IMR-90 (cell line): Measurements from ENCODE around the gene NRP1. TPM values are rescaled to one million over a fixed set of nuclear protein-coding genes. Genes with fewer than 3 reads are reported as not detected.

Experiments
- ATAC-seq: fragments of 200-7000 bp; cut with Tn5 transposase; 2 replicates; pipeline ENCODE4 v1.9.1; 2020; ENCODE audit warnings: low read depth, mild to moderate bottlenecking, moderate library complexity
- BruUV-seq: library from RNA; stranded (reverse); fragments of 400-500 nt; replicated peaks from 2 replicates; lab custom pipeline; 2021; lab: Mats Ljungman, UMichigan
- CTCF ChIA-PET: fragments of 300-600 bp; formaldehyde crosslinking; extraction: SDS; loops from one replicate; lab custom pipeline; 2021; ENCODE audit warnings: antibody characterized with exemption; lab: Yijun Ruan, JAX
- POLR2A ChIA-PET: fragments of 300-600 bp; sonication (Branson Sonifier 250); formaldehyde crosslinking; loops from one replicate; lab custom pipeline; 2022; ENCODE audit warnings: antibody characterized with exemption; ENCODE audit not compliant: unreplicated experiment; lab: Charles Lee
- DNase-seq: peaks from one replicate; pipeline ENCODE4 v3.0.0; 2013
- H2AFZ ChIP-seq: replicated peaks from 2 replicates; pipeline ENCODE3; 2013; ENCODE audit warnings: low read length, mild to moderate bottlenecking; ENCODE audit not compliant: poor library complexity
- H2AK5ac ChIP-seq: 2 replicates; pipeline ENCODE4 v1.6.1; 2013; ENCODE audit warnings: low read depth, low read length, inconsistent platforms
- H2AK9ac ChIP-seq: replicated peaks from 2 replicates; pipeline ENCODE3; 2013; ENCODE audit warnings: mild to moderate bottlenecking, low read depth, low read length, moderate library complexity; ENCODE audit not compliant: poor library complexity
- H2BK120ac ChIP-seq: 2 replicates; pipeline ENCODE4 v1.6.1; 2013; ENCODE audit warnings: low read depth, low read length, inconsistent platforms
- H2BK15ac ChIP-seq: 3 replicates; pipeline ENCODE4 v1.6.1; 2013; ENCODE audit warnings: low read depth, low read length, inconsistent platforms
- H2BK20ac ChIP-seq: 2 replicates; pipeline ENCODE4 v1.6.1; 2013; ENCODE audit warnings: low read depth, mild to moderate bottlenecking, inconsistent platforms, low read length, moderate library complexity
- H2BK5ac ChIP-seq: 2 replicates; pipeline ENCODE4 v1.6.1; 2013; ENCODE audit warnings: mild to moderate bottlenecking, low read depth, low read length, inconsistent platforms; ENCODE audit not compliant: poor library complexity, severe bottlenecking
- H3K14ac ChIP-seq: replicated peaks from 2 replicates; pipeline ENCODE4 v1.6.1; 2013; ENCODE audit warnings: low read depth, low read length, inconsistent platforms
- H3K18ac ChIP-seq: 2 replicates; pipeline ENCODE4 v1.6.1; 2013; ENCODE audit warnings: low read depth, low read length, control low read depth
- H3K23ac ChIP-seq: 2 replicates; pipeline ENCODE4 v1.6.1; 2013; ENCODE audit warnings: low read depth, low read length, inconsistent platforms
- H3K27ac ChIP-seq: 2 replicates; pipeline ENCODE4 v1.5.1; 2013; ENCODE audit warnings: mild to moderate bottlenecking, control low read depth, low read length; ENCODE audit not compliant: insufficient read depth
- H3K27me3 ChIP-seq: 2 replicates; pipeline ENCODE4 v1.6.1; 2013; ENCODE audit warnings: low read length; ENCODE audit not compliant: control insufficient read depth, insufficient read depth
- H3K36me3 ChIP-seq: 2 replicates; pipeline ENCODE4 v1.6.1; 2013; ENCODE audit warnings: low read length, mixed read lengths; ENCODE audit not compliant: control insufficient read depth, insufficient read depth
- H3K4ac ChIP-seq: 2 replicates; pipeline ENCODE4 v1.6.1; 2013; ENCODE audit warnings: low read depth, low read length, inconsistent platforms
- H3K4me1 ChIP-seq: 2 replicates; pipeline ENCODE4 v1.6.1; 2013; ENCODE audit warnings: low read length, mixed read lengths; ENCODE audit not compliant: control insufficient read depth, insufficient read depth
- H3K4me2 ChIP-seq: 2 replicates; pipeline ENCODE4 v1.6.1; 2013; ENCODE audit warnings: low read depth, mild to moderate bottlenecking, control low read depth, low read length, moderate library complexity
- H3K4me3 ChIP-seq: 2 replicates; pipeline ENCODE4 v1.5.1; 2013; ENCODE audit warnings: low read depth, mild to moderate bottlenecking, control low read depth, low read length, moderate library complexity; ENCODE audit not compliant: insufficient read depth
- H3K56ac ChIP-seq: 2 replicates; pipeline ENCODE4 v1.6.1; 2013; ENCODE audit warnings: low read length, inconsistent platforms; ENCODE audit not compliant: insufficient read depth; ENCODE audit errors: extremely low read depth
- H3K79me1 ChIP-seq, 2 experiments: 2 replicates each; pipeline ENCODE4 v1.6.1; 2013; ENCODE audit warnings: low read length in 2 of 2, inconsistent platforms in 1 of 2, low read depth in 1 of 2
- H3K9ac ChIP-seq: 2 replicates; pipeline ENCODE4 v1.6.1; 2013; ENCODE audit warnings: low read depth, low read length, control low read depth
- H3K9me1 ChIP-seq: 2 replicates; pipeline ENCODE4 v1.6.1; 2013; ENCODE audit warnings: low read length, inconsistent platforms; ENCODE audit not compliant: insufficient read depth
- H3K9me3 ChIP-seq: 2 replicates; pipeline ENCODE4 v1.6.1; 2013; ENCODE audit warnings: low read length; ENCODE audit not compliant: control insufficient read depth, insufficient read depth
- H4K20me1 ChIP-seq: 2 replicates; pipeline ENCODE4 v1.6.1; 2013; ENCODE audit warnings: low read length, inconsistent platforms; ENCODE audit not compliant: insufficient read depth
- H4K5ac ChIP-seq: 2 replicates; pipeline ENCODE4 v1.6.1; 2013; ENCODE audit warnings: mild to moderate bottlenecking, low read depth, low read length, control low read depth
- H4K8ac ChIP-seq, 2 experiments: 2 replicates each; pipeline ENCODE4 v1.6.1; 2013; ENCODE audit warnings: low read depth in 2 of 2, low read length in 2 of 2, control low read depth in 1 of 2, inconsistent platforms in 1 of 2
- H4K91ac ChIP-seq: 2 replicates; pipeline ENCODE4 v1.6.1; 2013; ENCODE audit warnings: low read depth, low read length, inconsistent platforms; ENCODE audit not compliant: insufficient read depth
- BHLHE40 ChIP-seq: fragments of 150-350 bp; IDR thresholded peaks from 2 replicates; pipeline ENCODE4 v1.6.1; 2016; ENCODE audit warnings: mild to moderate bottlenecking, low read depth, low read length
- CEBPB ChIP-seq: IDR thresholded peaks from 2 replicates; pipeline ENCODE4 v1.6.1; 2012; ENCODE audit warnings: low read depth, low read length, improper control_type of control experiment
- CHD1 ChIP-seq: IDR thresholded peaks from 2 replicates; pipeline ENCODE4 v1.6.1; 2012; ENCODE audit warnings: low read depth, low read length, improper control_type of control experiment
- FOS ChIP-seq: fragments of 150-350 bp; IDR thresholded peaks from 2 replicates; pipeline ENCODE4 v1.6.1; 2016; ENCODE audit warnings: low read depth, low read length
- MAFK ChIP-seq: IDR thresholded peaks from 2 replicates; pipeline ENCODE4 v1.6.1; 2012; ENCODE audit warnings: low read depth, low read length, improper control_type of control experiment
- MAZ ChIP-seq: IDR thresholded peaks from 2 replicates; pipeline ENCODE4 v1.6.1; 2012; ENCODE audit warnings: low read depth, mild to moderate bottlenecking, low read length, improper control_type of control experiment, moderate library complexity, borderline replicate concordance
- MXI1 ChIP-seq: IDR thresholded peaks from 2 replicates; pipeline ENCODE4 v1.6.1; 2012; ENCODE audit warnings: low read depth, mild to moderate bottlenecking, low read length, moderate library complexity, borderline replicate concordance
- NFE2L2 ChIP-seq: fragments of 150-350 bp; IDR thresholded peaks from 2 replicates; pipeline ENCODE4 v1.6.1; 2016; ENCODE audit warnings: low read depth, mild to moderate bottlenecking, low read length
- POLR2A ChIP-seq: IDR thresholded peaks from 2 replicates; pipeline ENCODE4 v1.6.1; 2012; ENCODE audit warnings: mild to moderate bottlenecking, low read depth, low read length
- RAD21 ChIP-seq: IDR thresholded peaks from 2 replicates; pipeline ENCODE4 v1.6.1; 2012; ENCODE audit warnings: low read length, improper control_type of control experiment
- RCOR1 ChIP-seq: IDR thresholded peaks from 2 replicates; pipeline ENCODE4 v1.6.1; 2012; ENCODE audit warnings: mild to moderate bottlenecking, low read length, improper control_type of control experiment; ENCODE audit not compliant: insufficient replicate concordance
- RFX5 ChIP-seq: IDR thresholded peaks from 2 replicates; pipeline ENCODE4 v1.8.0; 2012; ENCODE audit warnings: low read depth, mild to moderate bottlenecking, low read length, moderate library complexity
- SMC3 ChIP-seq: fragments of 150-350 bp; IDR thresholded peaks from 2 replicates; pipeline ENCODE4 v1.6.1; 2016; ENCODE audit warnings: low read depth, mild to moderate bottlenecking, antibody characterized with exemption, low read length, moderate library complexity
- dilution Hi-C: fragments of 300-500 bp; cut with HindIII; formaldehyde crosslinking; loops from one replicate; pipeline ENCODE4 v1.14.3; 2018; ENCODE audit warnings: low sequenced_read_pairs; ENCODE audit not compliant: unreplicated experiment
- in situ Hi-C: fragments of 300-500 bp; cut with MboI; formaldehyde crosslinking; loops from 3 replicates; pipeline ENCODE4 v1.14.3; 2019; ENCODE audit warnings: low sequenced_read_pairs, inconsistent platforms, mixed read lengths
- intact Hi-C: fragments of 100-400 bp; cut with micrococcal nuclease; formaldehyde crosslinking; loops from 2 replicates; pipeline ENCODE4 v1.10.0; 2022
- polyA plus RNA-seq, 3 experiments: library from polyadenylated mRNA; depleted of rRNA; stranded (reverse); fragments of >200 nt; gene quantifications; 2 replicates each; pipeline ENCODE4 v1.2.3, GENCODE V29; 2012; ENCODE audit warnings: low replicate concordance in 1 of 3
- total RNA-seq: library from RNA; depleted of rRNA; stranded (reverse); fragments of >200 nt; gene quantifications from 2 replicates; pipeline ENCODE4 v1.2.3, GENCODE V29; 2012
- TF ChIP-seq, protein P1 (sequence below): fragments of 150-350 bp; IDR thresholded peaks from 2 replicates; pipeline ENCODE4 v1.6.1; 2017; ENCODE audit warnings: mild to moderate bottlenecking, antibody characterized with exemption, low read length, low read depth
- TF ChIP-seq, protein P2 (sequence below): fragments of 150-350 bp; IDR thresholded peaks from 2 replicates; pipeline ENCODE4 v1.6.1; 2016; ENCODE audit warnings: low read depth, mild to moderate bottlenecking, low read length, moderate library complexity, borderline replicate concordance
- TF ChIP-seq, protein P3 (sequence below): conservative IDR thresholded peaks from 2 replicates; pipeline ENCODE4 v1.5.1; 2012; ENCODE audit warnings: mild to moderate bottlenecking, low read depth, low read length, improper control_type of control experiment

Gene NRP1
- total and polyA plus RNA-seq, 2 of the 4 experiments (the other 2 are of a cell fraction) = 108 to 227 TPM

DNA sequence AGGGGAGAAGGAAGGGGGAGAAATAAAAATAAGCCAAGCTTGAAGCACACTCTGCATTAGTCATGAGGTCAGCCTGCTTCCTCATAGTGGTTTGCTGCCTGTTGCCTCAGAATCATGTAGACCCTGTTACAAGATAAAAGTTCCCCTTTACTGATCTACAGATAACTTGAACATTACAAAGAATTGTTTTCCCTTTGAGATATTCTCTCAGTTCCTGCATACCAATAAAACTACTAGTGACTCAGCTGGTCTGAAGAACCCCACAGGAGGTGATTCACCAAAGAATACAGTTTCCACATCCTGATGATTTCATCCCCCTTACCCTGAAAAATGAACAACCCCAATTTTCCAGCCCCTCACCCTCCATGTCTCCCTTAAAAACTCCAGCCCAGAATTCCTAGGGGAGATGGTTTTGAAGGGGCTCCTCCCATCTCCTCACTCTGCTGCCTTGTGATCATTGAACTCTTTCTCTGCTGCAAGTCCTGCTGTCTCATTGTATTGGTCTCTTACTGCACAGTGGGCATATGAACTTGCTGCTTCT lies 31.5 kb upstream of the NRP1 start:
- peak overlapping the region; percentile 60; the same call in 1 of the 2 replicates for H3K56ac ChIP-seq
- peaks cover 10% of the 10 kb centered on the region for H3K9me3 ChIP-seq
- ATAC-seq (peak; percentile 86), DNase-seq (peak; percentile 98)
- peak overlapping the region; percentile 80 for H2AFZ ChIP-seq
- no peaks in the 10 kb centered on the region for H3K27me3 ChIP-seq
- H2BK15ac ChIP-seq = peak overlapping the region; percentile 93; the same call in 1 of the 3 replicates
- peaks cover 7% of the 10 kb centered on the region; the same call in 1 of the 2 replicates for H3K9me1 ChIP-seq
- TF ChIP-seq MAZ (no peak), RCOR1 (no peak), MXI1 (no peak), POLR2A (no peak), NFE2L2 (peak; percentile 61), BHLHE40 (peak; percentile 82), MAFK (no peak; the same call in 1 of the 2 replicates), CEBPB (peak; percentile 93), CHD1 (no peak), RAD21 (no peak), FOS (peak; percentile 85), SMC3 (no peak), RFX5 (no peak)
- TF ChIP-seq, protein P1, sequence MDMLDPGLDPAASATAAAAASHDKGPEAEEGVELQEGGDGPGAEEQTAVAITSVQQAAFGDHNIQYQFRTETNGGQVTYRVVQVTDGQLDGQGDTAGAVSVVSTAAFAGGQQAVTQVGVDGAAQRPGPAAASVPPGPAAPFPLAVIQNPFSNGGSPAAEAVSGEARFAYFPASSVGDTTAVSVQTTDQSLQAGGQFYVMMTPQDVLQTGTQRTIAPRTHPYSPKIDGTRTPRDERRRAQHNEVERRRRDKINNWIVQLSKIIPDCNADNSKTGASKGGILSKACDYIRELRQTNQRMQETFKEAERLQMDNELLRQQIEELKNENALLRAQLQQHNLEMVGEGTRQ = no peak
- TF ChIP-seq, protein P2, sequence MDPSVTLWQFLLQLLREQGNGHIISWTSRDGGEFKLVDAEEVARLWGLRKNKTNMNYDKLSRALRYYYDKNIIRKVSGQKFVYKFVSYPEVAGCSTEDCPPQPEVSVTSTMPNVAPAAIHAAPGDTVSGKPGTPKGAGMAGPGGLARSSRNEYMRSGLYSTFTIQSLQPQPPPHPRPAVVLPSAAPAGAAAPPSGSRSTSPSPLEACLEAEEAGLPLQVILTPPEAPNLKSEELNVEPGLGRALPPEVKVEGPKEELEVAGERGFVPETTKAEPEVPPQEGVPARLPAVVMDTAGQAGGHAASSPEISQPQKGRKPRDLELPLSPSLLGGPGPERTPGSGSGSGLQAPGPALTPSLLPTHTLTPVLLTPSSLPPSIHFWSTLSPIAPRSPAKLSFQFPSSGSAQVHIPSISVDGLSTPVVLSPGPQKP = no peak
- TF ChIP-seq, protein P3, sequence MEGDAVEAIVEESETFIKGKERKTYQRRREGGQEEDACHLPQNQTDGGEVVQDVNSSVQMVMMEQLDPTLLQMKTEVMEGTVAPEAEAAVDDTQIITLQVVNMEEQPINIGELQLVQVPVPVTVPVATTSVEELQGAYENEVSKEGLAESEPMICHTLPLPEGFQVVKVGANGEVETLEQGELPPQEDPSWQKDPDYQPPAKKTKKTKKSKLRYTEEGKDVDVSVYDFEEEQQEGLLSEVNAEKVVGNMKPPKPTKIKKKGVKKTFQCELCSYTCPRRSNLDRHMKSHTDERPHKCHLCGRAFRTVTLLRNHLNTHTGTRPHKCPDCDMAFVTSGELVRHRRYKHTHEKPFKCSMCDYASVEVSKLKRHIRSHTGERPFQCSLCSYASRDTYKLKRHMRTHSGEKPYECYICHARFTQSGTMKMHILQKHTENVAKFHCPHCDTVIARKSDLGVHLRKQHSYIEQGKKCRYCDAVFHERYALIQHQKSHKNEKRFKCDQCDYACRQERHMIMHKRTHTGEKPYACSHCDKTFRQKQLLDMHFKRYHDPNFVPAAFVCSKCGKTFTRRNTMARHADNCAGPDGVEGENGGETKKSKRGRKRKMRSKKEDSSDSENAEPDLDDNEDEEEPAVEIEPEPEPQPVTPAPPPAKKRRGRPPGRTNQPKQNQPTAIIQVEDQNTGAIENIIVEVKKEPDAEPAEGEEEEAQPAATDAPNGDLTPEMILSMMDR = no peak
- peak overlapping the region; percentile 97; the same call in 1 of the 2 replicates for H3K4ac ChIP-seq
- H2BK120ac ChIP-seq = peak overlapping the region; percentile 99
- peak overlapping the region; percentile 57 for H2AK9ac ChIP-seq
- in situ Hi-C loops = no loop called here
- H3K36me3 ChIP-seq = no peaks in the 10 kb centered on the region
- peaks cover 0 to 8% of the 10 kb centered on the region in 2 experiments; a peak in 2 of 4 replicates for H3K79me1 ChIP-seq
- peak overlapping the region; percentile 96 for H3K18ac ChIP-seq
- peaks cover 10% of the 10 kb centered on the region for H3K4me1 ChIP-seq
- H3K4me2 ChIP-seq = peak overlapping the region; percentile 30; the same call in 1 of the 2 replicates
- no peaks in the 10 kb centered on the region for H4K20me1 ChIP-seq
- ChIA-PET POLR2A (no interaction called here), CTCF (no interaction called here)
- peak overlapping the region; percentile 45; the same call in 1 of the 2 replicates for H2AK5ac ChIP-seq
- peak overlapping the region; percentile 87 for H3K14ac ChIP-seq
- peak overlapping the region; percentile 78 to 91; a peak in 3 of 4 replicates for H4K8ac ChIP-seq
- H2BK5ac ChIP-seq = peak overlapping the region; percentile 99
- H3K27ac ChIP-seq = peak overlapping the region; percentile 93
- H4K5ac ChIP-seq = peak overlapping the region; percentile 71
- H3K4me3 ChIP-seq = no peak overlapping the region
- H4K91ac ChIP-seq = peak overlapping the region; percentile 93
- H2BK20ac ChIP-seq = peak overlapping the region; percentile 97
- intact Hi-C loops = no loop called here
- BruUV-seq = no TSS peak
- dilution Hi-C loops = no loop called here
- no peak overlapping the region for H3K9ac ChIP-seq
- peak overlapping the region; percentile 80; the same call in 1 of the 2 replicates for H3K23ac ChIP-seq
